A673 (cell line): Measurements from ENCODE around the gene PREX1. TPM values are rescaled to one million over a fixed set of nuclear protein-coding genes. Genes with fewer than 3 reads are reported as not detected.

Experiments
- BruUV-seq: library from RNA; stranded (reverse); fragments of 400-500 nt; replicated peaks from 2 replicates; lab custom pipeline; 2021; lab: Mats Ljungman, UMichigan
- CTCF ChIA-PET: fragments of 300-600 bp; sonication (Branson Sonifier 250); formaldehyde crosslinking; loops from one replicate; lab custom pipeline; 2022; ENCODE audit warnings: antibody characterized with exemption; lab: Charles Lee
- POLR2A ChIA-PET: fragments of 300-600 bp; sonication (Branson Sonifier 250); formaldehyde crosslinking; loops from one replicate; lab custom pipeline; 2022; ENCODE audit warnings: antibody characterized with exemption; ENCODE audit not compliant: low non-redundant PET; lab: Charles Lee
- DNase-seq: peaks from one replicate; pipeline ENCODE4 v3.0.0-alpha.2; 2015; ENCODE audit warnings: low spot score
- H3K27ac ChIP-seq: fragments of 200-600 bp; sonication (generic); 2 replicates; pipeline ENCODE4 v1.5.1; 2016; ENCODE audit warnings: mixed run types, low read depth, mild to moderate bottlenecking, mixed read lengths, antibody characterized with exemption, low read length; ENCODE audit not compliant: poor library complexity, severe bottlenecking
- H3K27me3 ChIP-seq: fragments of 200-600 bp; sonication (generic); replicated peaks from 2 replicates; pipeline ENCODE4 v1.6.1; 2017; ENCODE audit warnings: mixed run types, low read depth, mild to moderate bottlenecking, mixed read lengths, antibody characterized with exemption, low read length; ENCODE audit not compliant: insufficient read depth, poor library complexity
- H3K36me3 ChIP-seq: fragments of 200-600 bp; sonication (generic); 2 replicates; pipeline ENCODE4 v1.6.1; 2016; ENCODE audit warnings: mixed run types, mild to moderate bottlenecking, mixed read lengths, antibody characterized with exemption, low read length; ENCODE audit not compliant: insufficient read depth, poor library complexity, severe bottlenecking
- H3K4me1 ChIP-seq: fragments of 200-600 bp; sonication (generic); 2 replicates; pipeline ENCODE4 v1.6.1; 2017; ENCODE audit warnings: mixed run types, mild to moderate bottlenecking, mixed read lengths, antibody characterized with exemption, low read length; ENCODE audit not compliant: insufficient read depth, poor library complexity, severe bottlenecking
- H3K4me3 ChIP-seq: fragments of 200-600 bp; sonication (generic); 2 replicates; pipeline ENCODE4 v1.5.1; 2016; ENCODE audit warnings: low read depth, mixed run types, mild to moderate bottlenecking, mixed read lengths, low read length; ENCODE audit not compliant: poor library complexity, severe bottlenecking
- H3K9me3 ChIP-seq: fragments of 200-600 bp; sonication (generic); 2 replicates; pipeline ENCODE4 v1.6.1; 2016; ENCODE audit warnings: mixed run types, low read depth, mild to moderate bottlenecking, mixed read lengths, antibody characterized with exemption, low read length; ENCODE audit not compliant: poor library complexity, severe bottlenecking
- CTCF ChIP-seq: fragments of 300-800, 200-600 bp; sonication (generic); conservative IDR thresholded peaks from 2 replicates; pipeline ENCODE4 v1.5.1; 2017; ENCODE audit warnings: low read depth, mild to moderate bottlenecking, antibody characterized with exemption, low read length, moderate library complexity, mixed read lengths
- EZH2 ChIP-seq: fragments of 200-600 bp; sonication (generic); IDR thresholded peaks from 2 replicates; pipeline ENCODE4 v1.6.1; 2017; ENCODE audit warnings: borderline replicate concordance, low read depth, mild to moderate bottlenecking, mixed read lengths, antibody characterized with exemption, low read length; ENCODE audit not compliant: poor library complexity, severe bottlenecking
- intact Hi-C: fragments of 100-400 bp; cut with micrococcal nuclease; formaldehyde crosslinking; loops from one replicate; pipeline ENCODE4 v1.10.0; 2022; ENCODE audit not compliant: unreplicated experiment
- total RNA-seq: library from RNA; stranded (reverse); gene quantifications from 2 replicates; pipeline ENCODE4 v1.2.3, GENCODE V29; 2021

PREX1 gene
- total RNA-seq, 1 experiment from 2014 or later = 145 TPM

GRCh38 chr20:48716086-48716485 lies 111.7 kb downstream of the PREX1 start:
- H3K27me3 ChIP-seq = no peaks in the 10 kb centered on the region
- ChIA-PET CTCF (no interaction called here), POLR2A (no interaction called here)
- peaks cover 33% of the 10 kb centered on the region for H3K36me3 ChIP-seq
- intact Hi-C loops = no loop called here
- H3K9me3 ChIP-seq = no peaks in the 10 kb centered on the region
- no TSS peak for BruUV-seq
- TF ChIP-seq CTCF (no peak), EZH2 (no peak)
- H3K4me3 ChIP-seq = no peak overlapping the region
- no peaks in the 10 kb centered on the region for H3K4me1 ChIP-seq
- H3K27ac ChIP-seq = no peak overlapping the region
- no peak for DNase-seq

GRCh38 chr20:48714764-48715163 lies 113.0 kb downstream of the PREX1 start:
- Histone ChIP-seq H3K4me1 (peaks cover 7% of the 10 kb centered on the region), H3K4me3 (no peak overlapping the region), H3K9me3 (no peaks in the 10 kb centered on the region), H3K36me3 (peaks cover 43% of the 10 kb centered on the region), H3K27ac (no peak overlapping the region), H3K27me3 (no peaks in the 10 kb centered on the region)
- BruUV-seq = no TSS peak
- POLR2A ChIA-PET = no interaction called here
- CTCF ChIA-PET = no interaction called here
- no peak for DNase-seq
- TF ChIP-seq CTCF = no peak
- no peak for TF ChIP-seq EZH2
- intact Hi-C loops = no loop called here

GRCh38 chr20:48711696-48712464 lies 115.9 kb downstream of the PREX1 start:
- intact Hi-C loops = no loop called here
- no peak overlapping the region for H3K4me3 ChIP-seq
- H3K36me3 ChIP-seq = peaks cover 56% of the 10 kb centered on the region
- BruUV-seq = no TSS peak
- TF ChIP-seq EZH2 (no peak), CTCF (no peak)
- no peaks in the 10 kb centered on the region for H3K9me3 ChIP-seq
- DNase-seq = no peak
- no peak overlapping the region for H3K27ac ChIP-seq
- peaks cover 19% of the 10 kb centered on the region for H3K4me1 ChIP-seq
- ChIA-PET POLR2A (interaction anchor here (0.5 kb wide), 1 partner anchor 345 kb away, joined by 3 read pairs; no protein-coding TSS in a partner anchor), CTCF (no interaction called here)
- H3K27me3 ChIP-seq = no peaks in the 10 kb centered on the region
